GM12878 (cell line): ENCODE data around the gene EYA2.

ENCODE experiments used
- ATF3 ChIP-seq: IDR thresholded peaks from 2 replicates; pipeline ENCODE4 v1.6.1; 2011; ENCODE audit warnings: low read depth, mild to moderate bottlenecking, low read length, moderate library complexity, borderline replicate concordance; ENCODE audit errors: extremely low read depth
- CTCF ChIP-seq, 3 experiments: IDR thresholded peaks in 2 of 3; conservative IDR thresholded peaks in 1 of 3; 2 replicates each; pipeline ENCODE4 v1.5.1; 2011; ENCODE audit warnings: low read depth in 3 of 3, low read length in 3 of 3, mild to moderate bottlenecking in 3 of 3, control low read depth in 2 of 3, moderate library complexity in 2 of 3, inconsistent platforms in 1 of 3, mixed read lengths in 1 of 3; ENCODE audit not compliant: control insufficient read depth in 2 of 3, insufficient read depth in 1 of 3; ENCODE audit errors: extremely low read depth in 1 of 3
- EGR1 ChIP-seq, 2 experiments: IDR thresholded peaks; 1 replicate in 1 of 2; 2 replicates in 1 of 2; pipeline ENCODE4 v1.6.1; 2011 to 2012; ENCODE audit warnings: low read depth in 2 of 2, low read length in 2 of 2, borderline replicate concordance in 1 of 2, mild to moderate bottlenecking in 1 of 2, moderate library complexity in 1 of 2
- EZH2 ChIP-seq: IDR thresholded peaks from 2 replicates; pipeline ENCODE4 v1.6.1; 2012; ENCODE audit warnings: low read depth, mild to moderate bottlenecking, control low read depth, inconsistent platforms, low read length, borderline replicate concordance; ENCODE audit not compliant: control insufficient read depth
- HDAC6 ChIP-seq: fragments of 200-600 bp; sonication (generic); IDR thresholded peaks from one replicate; pipeline ENCODE4 v1.8.0; 2017; ENCODE audit warnings: antibody characterized with exemption; ENCODE audit not compliant: unreplicated experiment
- TF ChIP-seq, protein P1 (sequence below): IDR thresholded peaks from 2 replicates; pipeline ENCODE4 v1.6.1; 2012; ENCODE audit warnings: mild to moderate bottlenecking, low read depth, low read length
- TF ChIP-seq, protein P2 (sequence below): IDR thresholded peaks from 2 replicates; pipeline ENCODE4 v1.6.1; 2012; ENCODE audit warnings: low read length, inconsistent platforms

DNA sequence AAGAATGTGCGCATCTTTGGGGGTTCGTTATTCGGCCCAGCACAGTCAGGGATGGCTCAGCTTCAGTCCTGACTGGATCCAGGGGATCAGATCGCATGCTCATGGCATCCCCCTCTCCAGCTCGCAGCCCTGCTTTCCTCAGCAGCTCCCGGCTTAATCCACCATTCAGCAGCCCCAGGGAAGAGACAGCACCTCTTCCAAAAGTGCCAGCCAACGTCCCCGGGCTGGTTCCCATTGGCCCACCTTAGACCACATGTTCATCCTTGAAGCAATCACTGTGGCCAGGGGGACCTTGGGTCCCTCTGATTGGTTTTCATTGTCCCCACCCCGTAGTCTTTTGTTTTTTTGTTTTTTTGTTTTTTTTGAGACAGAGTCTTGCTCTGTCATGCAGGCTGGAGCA lies 273.2 kb downstream of the EYA2 start:
- TF ChIP-seq ATF3 (no peak), HDAC6 (no peak), CTCF (IDR thresholded peaks at IDR 0.05 in 2 of 3, conservative IDR thresholded peaks at IDR 0.05 in 1 of 3; ENCODE audit: control insufficient read depth in 2 of 3, extremely low read depth in 1 of 3, insufficient read depth in 1 of 3, low read depth in 3 of 3, low read length in 3 of 3) (no peak), EGR1 (IDR thresholded peaks at IDR 0.05; ENCODE audit: borderline replicate concordance in 1 of 2, low read depth in 2 of 2, low read length in 2 of 2) (no peak), EZH2 (no peak)
- TF ChIP-seq, protein P1, sequence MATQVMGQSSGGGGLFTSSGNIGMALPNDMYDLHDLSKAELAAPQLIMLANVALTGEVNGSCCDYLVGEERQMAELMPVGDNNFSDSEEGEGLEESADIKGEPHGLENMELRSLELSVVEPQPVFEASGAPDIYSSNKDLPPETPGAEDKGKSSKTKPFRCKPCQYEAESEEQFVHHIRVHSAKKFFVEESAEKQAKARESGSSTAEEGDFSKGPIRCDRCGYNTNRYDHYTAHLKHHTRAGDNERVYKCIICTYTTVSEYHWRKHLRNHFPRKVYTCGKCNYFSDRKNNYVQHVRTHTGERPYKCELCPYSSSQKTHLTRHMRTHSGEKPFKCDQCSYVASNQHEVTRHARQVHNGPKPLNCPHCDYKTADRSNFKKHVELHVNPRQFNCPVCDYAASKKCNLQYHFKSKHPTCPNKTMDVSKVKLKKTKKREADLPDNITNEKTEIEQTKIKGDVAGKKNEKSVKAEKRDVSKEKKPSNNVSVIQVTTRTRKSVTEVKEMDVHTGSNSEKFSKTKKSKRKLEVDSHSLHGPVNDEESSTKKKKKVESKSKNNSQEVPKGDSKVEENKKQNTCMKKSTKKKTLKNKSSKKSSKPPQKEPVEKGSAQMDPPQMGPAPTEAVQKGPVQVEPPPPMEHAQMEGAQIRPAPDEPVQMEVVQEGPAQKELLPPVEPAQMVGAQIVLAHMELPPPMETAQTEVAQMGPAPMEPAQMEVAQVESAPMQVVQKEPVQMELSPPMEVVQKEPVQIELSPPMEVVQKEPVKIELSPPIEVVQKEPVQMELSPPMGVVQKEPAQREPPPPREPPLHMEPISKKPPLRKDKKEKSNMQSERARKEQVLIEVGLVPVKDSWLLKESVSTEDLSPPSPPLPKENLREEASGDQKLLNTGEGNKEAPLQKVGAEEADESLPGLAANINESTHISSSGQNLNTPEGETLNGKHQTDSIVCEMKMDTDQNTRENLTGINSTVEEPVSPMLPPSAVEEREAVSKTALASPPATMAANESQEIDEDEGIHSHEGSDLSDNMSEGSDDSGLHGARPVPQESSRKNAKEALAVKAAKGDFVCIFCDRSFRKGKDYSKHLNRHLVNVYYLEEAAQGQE: no peak
- TF ChIP-seq, protein P2, sequence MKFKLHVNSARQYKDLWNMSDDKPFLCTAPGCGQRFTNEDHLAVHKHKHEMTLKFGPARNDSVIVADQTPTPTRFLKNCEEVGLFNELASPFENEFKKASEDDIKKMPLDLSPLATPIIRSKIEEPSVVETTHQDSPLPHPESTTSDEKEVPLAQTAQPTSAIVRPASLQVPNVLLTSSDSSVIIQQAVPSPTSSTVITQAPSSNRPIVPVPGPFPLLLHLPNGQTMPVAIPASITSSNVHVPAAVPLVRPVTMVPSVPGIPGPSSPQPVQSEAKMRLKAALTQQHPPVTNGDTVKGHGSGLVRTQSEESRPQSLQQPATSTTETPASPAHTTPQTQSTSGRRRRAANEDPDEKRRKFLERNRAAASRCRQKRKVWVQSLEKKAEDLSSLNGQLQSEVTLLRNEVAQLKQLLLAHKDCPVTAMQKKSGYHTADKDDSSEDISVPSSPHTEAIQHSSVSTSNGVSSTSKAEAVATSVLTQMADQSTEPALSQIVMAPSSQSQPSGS: no peak
